Memory B cell (primary cell): Measurements from ENCODE around the gene ADRA2C.

Experiments
- ATAC-seq: fragments of 150-1000 bp; cut with Tn5 transposase; 2 replicates; pipeline ENCODE4 v1.10.0; 2021; ENCODE audit warnings: low read depth, mild to moderate bottlenecking, moderate library complexity
- DNase-seq, 2 donors: peaks; one replicate each; pipeline ENCODE4 v3.0.0; 2022; ENCODE audit warnings: low spot score in 2 of 2
- H3K27ac Mint-ChIP-seq: one replicate; pipeline ENCODE4 v1.8.0; 2022; ENCODE audit warnings: mild to moderate bottlenecking, moderate library complexity, mixed read lengths
- H3K27me3 Mint-ChIP-seq: one replicate; pipeline ENCODE4 v1.8.0; 2022; ENCODE audit warnings: mixed read lengths
- H3K36me3 Mint-ChIP-seq: one replicate; pipeline ENCODE4 v1.8.0; 2022; ENCODE audit warnings: mild to moderate bottlenecking, mixed read lengths
- H3K4me1 Mint-ChIP-seq: one replicate; pipeline ENCODE4 v1.8.0; 2022; ENCODE audit warnings: mixed read lengths
- H3K4me3 Mint-ChIP-seq: one replicate; pipeline ENCODE4 v1.8.0; 2022; ENCODE audit warnings: mild to moderate bottlenecking, moderate library complexity, mixed read lengths
- H3K9me3 Mint-ChIP-seq: one replicate; pipeline ENCODE4 v1.8.0; 2022; ENCODE audit warnings: mixed read lengths

ADRA2C gene

GRCh38 chr4:3783693-3784306 lies 17.6 kb downstream of the ADRA2C start:
- H3K9me3 Mint-ChIP-seq = no peaks in the 10 kb centered on the region
- ATAC-seq (no peak), DNase-seq (no peak)
- H3K27me3 Mint-ChIP-seq = peaks cover 8% of the 10 kb centered on the region
- H3K27ac Mint-ChIP-seq = no peak overlapping the region
- H3K4me1 Mint-ChIP-seq = no peaks in the 10 kb centered on the region
- no peak overlapping the region for H3K4me3 Mint-ChIP-seq
- H3K36me3 Mint-ChIP-seq = no peaks in the 10 kb centered on the region

DNA sequence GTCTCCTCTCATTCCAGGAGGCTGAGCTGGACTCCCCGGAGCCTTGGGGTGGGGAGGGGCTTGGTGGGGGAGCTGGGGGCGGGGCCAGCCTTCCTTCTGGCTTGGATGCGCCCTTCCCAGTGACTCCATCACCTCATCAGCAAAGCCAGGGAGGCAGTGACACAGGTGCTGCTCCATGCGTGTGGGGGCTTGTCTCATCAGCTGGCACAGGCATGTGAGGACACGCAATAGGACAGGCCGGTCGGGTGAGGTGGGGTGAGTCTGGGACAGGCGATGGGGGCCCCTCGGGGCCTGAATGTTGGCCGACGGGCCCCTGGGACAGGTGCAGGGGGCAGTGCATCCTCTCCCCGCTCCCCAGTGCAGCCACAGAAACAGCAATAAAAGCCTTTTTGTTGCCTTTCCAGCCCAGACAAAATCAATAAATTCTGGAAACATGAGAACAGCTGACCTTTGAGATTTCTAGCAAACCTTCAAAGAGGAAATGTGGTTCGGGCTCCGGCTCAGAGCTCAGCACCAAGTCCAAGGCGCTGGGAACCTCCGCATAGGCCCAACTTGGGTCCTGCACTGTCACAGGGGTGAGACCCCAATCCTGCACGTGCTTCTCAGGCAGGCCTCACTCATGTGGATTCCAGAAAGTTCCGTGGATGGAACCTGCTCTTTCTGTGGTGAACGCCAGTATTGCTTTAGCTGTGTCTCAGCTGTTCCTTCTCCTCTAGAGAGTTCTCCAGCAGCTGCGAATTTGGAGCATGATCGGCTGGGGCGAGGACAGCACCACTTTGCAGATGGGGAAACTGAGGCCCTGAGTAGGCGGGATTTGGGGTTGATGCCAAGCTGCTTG lies 18.5 kb downstream of the ADRA2C start:
- peaks cover 11% of the 10 kb centered on the region for H3K27me3 Mint-ChIP-seq
- H3K4me3 Mint-ChIP-seq = no peak overlapping the region
- DNase-seq (no peak), ATAC-seq (no peak)
- H3K36me3 Mint-ChIP-seq = no peaks in the 10 kb centered on the region
- no peaks in the 10 kb centered on the region for H3K4me1 Mint-ChIP-seq
- H3K27ac Mint-ChIP-seq = no peak overlapping the region
- H3K9me3 Mint-ChIP-seq = no peaks in the 10 kb centered on the region

GRCh38 chr4:3785292-3785565 lies 19.0 kb downstream of the ADRA2C start:
- ATAC-seq = no peak
- no peaks in the 10 kb centered on the region for H3K36me3 Mint-ChIP-seq
- H3K27ac Mint-ChIP-seq = no peak overlapping the region
- no peaks in the 10 kb centered on the region for H3K9me3 Mint-ChIP-seq
- H3K27me3 Mint-ChIP-seq = peaks cover 13% of the 10 kb centered on the region
- no peaks in the 10 kb centered on the region for H3K4me1 Mint-ChIP-seq
- no peak overlapping the region for H3K4me3 Mint-ChIP-seq
- DNase-seq = no peak

- ATAC-seq (no peak), DNase-seq (no peak)
- no peak overlapping the region for H3K27ac Mint-ChIP-seq
- no peaks in the 10 kb centered on the region for H3K4me1 Mint-ChIP-seq
- H3K9me3 Mint-ChIP-seq = no peaks in the 10 kb centered on the region
- H3K36me3 Mint-ChIP-seq = no peaks in the 10 kb centered on the region
- no peak overlapping the region for H3K4me3 Mint-ChIP-seq
- H3K27me3 Mint-ChIP-seq = peaks cover 19% of the 10 kb centered on the region
Measured at GRCh38 chr4:3786196-3786869, 20.1 kb downstream of the ADRA2C start.

DNA sequence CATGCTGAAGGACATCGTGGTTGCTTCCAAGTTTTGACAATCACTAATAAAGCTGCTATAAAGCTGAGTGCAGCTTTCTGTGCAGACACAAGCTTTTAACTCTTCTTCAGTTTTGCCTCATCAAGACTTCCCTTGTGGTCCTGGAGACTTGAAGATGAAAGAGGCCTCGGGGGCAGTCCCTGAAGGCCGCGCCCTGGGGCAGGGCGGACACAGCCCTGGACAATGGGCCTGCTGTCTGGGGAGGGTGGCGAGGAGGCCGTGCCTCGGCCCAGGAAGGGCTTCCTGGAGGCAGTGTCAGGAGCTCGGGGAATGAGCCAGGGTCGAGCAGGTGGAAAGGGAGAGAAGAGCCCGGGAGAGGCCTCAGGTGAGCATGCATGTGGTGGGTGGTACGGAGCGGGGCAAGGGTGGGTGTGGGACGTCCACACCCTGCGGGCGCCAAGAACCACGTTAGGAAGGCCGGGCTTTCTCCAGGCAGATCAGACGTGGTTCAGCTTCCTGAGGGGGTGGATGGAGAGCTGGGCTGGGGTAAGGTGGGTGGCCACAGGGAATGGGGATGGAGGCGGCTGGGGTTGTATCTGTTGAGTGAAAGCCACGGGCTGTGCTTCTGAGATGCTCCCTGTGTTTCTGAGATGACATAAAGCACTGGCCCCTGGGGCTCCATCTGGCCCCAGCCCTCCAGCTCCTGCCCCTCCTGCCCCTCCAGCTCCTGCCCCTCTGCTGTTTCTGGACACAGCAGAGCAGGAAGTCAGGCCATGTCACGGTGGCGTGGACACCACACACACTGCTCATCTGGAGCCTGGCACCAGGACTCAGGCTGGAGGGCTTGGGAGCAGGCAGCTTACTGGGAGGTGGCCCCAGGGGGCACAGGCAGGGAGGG lies 21.5 kb downstream of the ADRA2C start:
- Mint-ChIP-seq H3K4me1 (no peaks in the 10 kb centered on the region), H3K36me3 (no peaks in the 10 kb centered on the region), H3K9me3 (no peaks in the 10 kb centered on the region), H3K27me3 (peaks cover 23% of the 10 kb centered on the region), H3K27ac (no peak overlapping the region), H3K4me3 (no peak overlapping the region)
- DNase-seq (no peak), ATAC-seq (no peak)

DNA sequence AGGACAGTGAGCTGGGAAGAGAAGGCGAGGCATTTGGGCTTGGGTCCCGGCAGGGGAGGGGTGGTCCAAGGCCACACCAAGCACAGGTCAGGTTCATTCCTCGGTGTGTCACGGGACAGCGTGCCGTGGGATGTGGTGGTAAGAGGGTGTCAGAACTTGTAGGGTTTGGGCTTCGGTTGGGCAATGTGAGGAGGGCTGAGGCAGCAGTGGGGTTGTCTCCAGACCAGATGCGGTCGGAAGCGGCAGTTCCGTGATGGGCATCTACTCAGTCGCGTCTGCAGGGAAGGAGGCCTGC lies 22.1 kb downstream of the ADRA2C start:
- no peak for ATAC-seq
- Mint-ChIP-seq H3K4me3 (no peak overlapping the region), H3K27ac (no peak overlapping the region), H3K9me3 (peaks cover 2% of the 10 kb centered on the region), H3K4me1 (no peaks in the 10 kb centered on the region), H3K36me3 (no peaks in the 10 kb centered on the region), H3K27me3 (peaks cover 27% of the 10 kb centered on the region)
- DNase-seq = no peak

DNA sequence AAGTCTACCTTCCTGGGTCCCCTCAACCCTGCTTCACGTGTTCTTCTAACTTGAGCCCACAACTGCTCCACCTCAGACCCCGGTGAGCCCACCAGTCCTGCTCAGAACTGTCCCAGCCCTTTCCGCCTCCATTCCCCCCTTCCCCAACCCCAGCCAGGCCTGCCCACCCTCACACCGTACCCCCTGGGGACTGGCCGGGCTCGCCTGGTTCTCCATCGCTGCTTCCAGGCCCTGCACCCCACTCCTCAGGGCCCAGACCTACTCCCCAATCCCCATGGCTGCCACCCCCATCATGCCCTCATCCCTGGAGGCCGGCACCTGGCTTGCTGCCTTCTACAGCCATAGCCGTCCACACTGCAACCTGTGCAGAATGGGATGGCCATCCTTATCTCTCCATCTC lies 23.4 kb downstream of the ADRA2C start:
- H3K4me1 Mint-ChIP-seq = no peaks in the 10 kb centered on the region
- H3K4me3 Mint-ChIP-seq = no peak overlapping the region
- peaks cover 23% of the 10 kb centered on the region for H3K27me3 Mint-ChIP-seq
- H3K27ac Mint-ChIP-seq = no peak overlapping the region
- ATAC-seq (no peak), DNase-seq (no peak)
- H3K9me3 Mint-ChIP-seq = peaks cover 2% of the 10 kb centered on the region
- H3K36me3 Mint-ChIP-seq = no peaks in the 10 kb centered on the region

GRCh38 chr4:3790006-3790561 lies 23.9 kb downstream of the ADRA2C start:
- peaks cover 5% of the 10 kb centered on the region for H3K9me3 Mint-ChIP-seq
- peaks cover 23% of the 10 kb centered on the region for H3K27me3 Mint-ChIP-seq
- DNase-seq (no peak), ATAC-seq (no peak)
- H3K4me1 Mint-ChIP-seq = no peaks in the 10 kb centered on the region
- no peak overlapping the region for H3K27ac Mint-ChIP-seq
- H3K36me3 Mint-ChIP-seq = no peaks in the 10 kb centered on the region
- H3K4me3 Mint-ChIP-seq = no peak overlapping the region

DNA sequence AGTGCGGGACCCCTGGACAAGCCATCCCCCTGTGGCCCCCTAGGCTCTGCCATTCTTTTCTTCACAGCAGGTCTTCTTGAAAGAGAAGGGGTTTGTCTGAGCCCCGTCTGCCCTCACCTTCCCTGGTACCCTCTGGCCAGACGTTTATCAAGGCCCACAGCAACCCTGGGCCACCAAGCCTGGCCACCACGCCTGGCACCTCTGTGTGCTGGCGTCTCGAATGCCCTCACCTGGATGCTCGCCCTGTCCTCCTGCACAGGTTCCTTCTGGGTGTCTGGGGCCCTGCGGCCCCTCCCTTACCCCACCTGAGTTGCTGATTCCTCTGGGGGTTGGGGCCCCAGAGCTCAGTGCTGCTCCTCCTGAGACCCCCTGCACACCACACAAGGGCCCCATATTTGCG lies 25.1 kb downstream of the ADRA2C start:
- H3K27ac Mint-ChIP-seq = no peak overlapping the region
- H3K27me3 Mint-ChIP-seq = peaks cover 21% of the 10 kb centered on the region
- DNase-seq (no peak), ATAC-seq (no peak)
- no peaks in the 10 kb centered on the region for H3K4me1 Mint-ChIP-seq
- H3K9me3 Mint-ChIP-seq = peaks cover 8% of the 10 kb centered on the region
- H3K4me3 Mint-ChIP-seq = no peak overlapping the region
- no peaks in the 10 kb centered on the region for H3K36me3 Mint-ChIP-seq

DNA sequence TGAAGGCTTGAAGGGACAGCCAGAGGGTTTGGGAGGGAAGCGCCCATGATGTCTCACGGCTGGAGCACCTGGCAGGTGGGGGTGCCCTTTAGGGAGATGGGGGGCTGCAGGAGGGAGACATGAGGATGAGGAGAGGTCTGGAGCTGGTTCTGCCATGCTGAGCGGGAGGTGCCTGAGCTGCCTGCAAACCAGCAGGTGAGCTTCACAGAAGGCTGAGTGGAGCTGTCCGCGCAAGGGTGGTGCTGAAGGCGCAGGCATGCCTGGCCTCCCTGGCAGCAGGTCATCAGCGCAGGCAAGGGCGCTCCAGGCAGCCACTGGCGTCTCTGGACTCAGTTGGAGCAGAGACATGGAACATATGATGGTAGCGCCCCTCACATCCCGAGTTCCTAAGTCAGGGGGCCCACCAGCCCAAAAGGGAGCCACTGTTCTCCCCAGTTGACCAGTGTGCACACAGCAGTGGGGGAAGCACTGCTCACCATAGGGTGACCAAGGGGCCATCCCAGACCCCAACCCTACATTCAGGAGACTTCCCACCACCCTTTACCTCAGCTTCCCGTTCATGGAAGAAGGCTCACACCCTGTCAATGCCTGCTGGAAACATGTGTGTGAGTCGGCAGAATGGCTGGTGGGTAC lies 25.8 kb downstream of the ADRA2C start:
- ATAC-seq = no peak
- Mint-ChIP-seq H3K9me3 (peaks cover 11% of the 10 kb centered on the region), H3K4me1 (no peaks in the 10 kb centered on the region), H3K4me3 (no peak overlapping the region), H3K27me3 (peaks cover 21% of the 10 kb centered on the region), H3K36me3 (no peaks in the 10 kb centered on the region), H3K27ac (no peak overlapping the region)
- DNase-seq = no peak

DNA sequence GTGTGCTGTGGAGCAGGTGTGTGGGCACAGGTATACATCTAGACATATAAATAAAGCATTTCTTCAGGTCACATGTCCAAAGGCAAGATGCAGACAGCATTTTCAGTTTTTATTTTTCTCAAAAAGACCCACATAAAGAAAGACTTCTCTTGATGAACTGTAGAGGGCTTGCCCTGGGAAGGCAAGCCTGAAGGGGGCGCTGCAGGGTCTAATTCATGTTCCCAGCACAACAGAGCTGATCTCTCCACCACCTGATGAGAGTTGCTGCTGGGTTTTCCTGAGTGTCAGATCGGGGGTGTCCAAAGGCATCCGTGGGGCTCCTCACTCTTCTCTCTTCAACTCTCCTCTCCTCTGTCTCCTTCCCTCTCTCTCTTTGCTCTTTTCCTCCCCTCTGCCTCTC lies 26.6 kb downstream of the ADRA2C start:
- no peak overlapping the region for H3K27ac Mint-ChIP-seq
- DNase-seq (no peak), ATAC-seq (no peak)
- H3K4me3 Mint-ChIP-seq = no peak overlapping the region
- H3K27me3 Mint-ChIP-seq = peaks cover 21% of the 10 kb centered on the region
- H3K36me3 Mint-ChIP-seq = no peaks in the 10 kb centered on the region
- peaks cover 11% of the 10 kb centered on the region for H3K9me3 Mint-ChIP-seq
- no peaks in the 10 kb centered on the region for H3K4me1 Mint-ChIP-seq

DNA sequence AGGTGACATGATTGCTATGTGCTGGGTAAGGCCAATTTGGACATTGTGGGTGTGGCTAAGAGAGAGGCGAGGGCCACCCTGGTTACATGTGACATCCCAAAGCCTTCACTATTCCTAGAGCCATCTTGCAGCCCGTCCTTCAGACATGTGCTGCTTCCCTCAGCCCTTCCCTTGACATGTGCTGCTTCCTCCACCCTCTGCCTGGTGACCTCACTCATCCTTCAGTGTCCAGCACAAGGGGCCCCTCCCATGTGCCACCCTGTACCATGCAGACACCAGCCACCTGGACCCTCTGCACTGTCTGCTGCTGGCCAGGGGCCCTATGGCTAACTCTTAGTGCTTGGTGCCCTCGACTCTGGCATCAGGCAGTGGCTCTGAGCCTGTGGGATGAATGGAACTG lies 27.4 kb downstream of the ADRA2C start:
- no peak for ATAC-seq
- no peaks in the 10 kb centered on the region for H3K4me1 Mint-ChIP-seq
- H3K4me3 Mint-ChIP-seq = no peak overlapping the region
- H3K9me3 Mint-ChIP-seq = peaks cover 11% of the 10 kb centered on the region
- H3K27ac Mint-ChIP-seq = no peak overlapping the region
- H3K27me3 Mint-ChIP-seq = peaks cover 24% of the 10 kb centered on the region
- no peak for DNase-seq
- H3K36me3 Mint-ChIP-seq = no peaks in the 10 kb centered on the region

- Mint-ChIP-seq H3K4me3 (no peak overlapping the region), H3K27ac (no peak overlapping the region), H3K27me3 (peaks cover 12% of the 10 kb centered on the region), H3K36me3 (no peaks in the 10 kb centered on the region), H3K9me3 (peaks cover 11% of the 10 kb centered on the region), H3K4me1 (no peaks in the 10 kb centered on the region)
- DNase-seq (no peak), ATAC-seq (no peak)
Measured at GRCh38 chr4:3796960-3797359, 30.8 kb downstream of the ADRA2C start.
